ENCODE results near the gene KLHL42. TPM values are rescaled to one million over a fixed set of nuclear protein-coding genes. Genes with fewer than 3 reads are reported as not detected.

Gene KLHL42
- total RNA-seq, 1 donor from 2014 or later, result 25.0 TPM

- ATAC-seq (peak; percentile 85), DNase-seq (no peak)
- intact Hi-C loops (cut with DNase I), result no loop called here
- TF ChIP-seq CTCF (IDR thresholded peaks at IDR 0.05), result peak; percentile 85
- no peaks in the 10 kb centered on the region for H3K9me3 ChIP-seq
- H3K27ac ChIP-seq, result no peak overlapping the region
- H3K4me3 ChIP-seq, result no peak overlapping the region
- no peaks in the 10 kb centered on the region for H3K36me3 ChIP-seq
- H3K4me1 ChIP-seq, result peaks cover 4% of the 10 kb centered on the region
- no peaks in the 10 kb centered on the region for H3K27me3 ChIP-seq
Measured at GRCh38 chr12:27821259-27821973, 41.4 kb downstream of the KLHL42 start.

- intact Hi-C loops (cut with DNase I), result no loop called here
- no peak for TF ChIP-seq CTCF (IDR thresholded peaks at IDR 0.05)
- Histone ChIP-seq H3K27me3 (no peaks in the 10 kb centered on the region), H3K27ac (no peak overlapping the region), H3K4me3 (no peak overlapping the region), H3K36me3 (no peaks in the 10 kb centered on the region), H3K9me3 (no peaks in the 10 kb centered on the region), H3K4me1 (peaks cover 4% of the 10 kb centered on the region)
- no peak for DNase-seq
- no peak for ATAC-seq
Measured at GRCh38 chr12:27822076-27822712, 42.2 kb downstream of the KLHL42 start.

- no peak overlapping the region for H3K27ac ChIP-seq
- ATAC-seq (no peak), DNase-seq (no peak)
- peaks cover 4% of the 10 kb centered on the region for H3K4me1 ChIP-seq
- TF ChIP-seq CTCF (IDR thresholded peaks at IDR 0.05), result no peak
- H3K27me3 ChIP-seq, result no peaks in the 10 kb centered on the region
- H3K4me3 ChIP-seq, result no peak overlapping the region
- H3K36me3 ChIP-seq, result no peaks in the 10 kb centered on the region
- intact Hi-C loops (cut with DNase I), result no loop called here
- H3K9me3 ChIP-seq, result no peaks in the 10 kb centered on the region
Measured at GRCh38 chr12:27823038-27823437, 43.0 kb downstream of the KLHL42 start.

GRCh38 chr12:27824126-27824842 is 44.3 kb downstream of the KLHL42 start:
- no peak for TF ChIP-seq CTCF (IDR thresholded peaks at IDR 0.05)
- Histone ChIP-seq H3K36me3 (no peaks in the 10 kb centered on the region), H3K27me3 (no peaks in the 10 kb centered on the region), H3K4me1 (peaks cover 4% of the 10 kb centered on the region), H3K27ac (no peak overlapping the region), H3K9me3 (no peaks in the 10 kb centered on the region), H3K4me3 (no peak overlapping the region)
- intact Hi-C loops (cut with DNase I), result no loop called here
- no peak for ATAC-seq
- no peak for DNase-seq

GRCh38 chr12:27826076-27826475 is 46.0 kb downstream of the KLHL42 start:
- no peaks in the 10 kb centered on the region for H3K36me3 ChIP-seq
- H3K27ac ChIP-seq, result no peak overlapping the region
- intact Hi-C loops (cut with DNase I), result no loop called here
- H3K27me3 ChIP-seq, result no peaks in the 10 kb centered on the region
- H3K4me1 ChIP-seq, result no peaks in the 10 kb centered on the region
- DNase-seq (no peak), ATAC-seq (no peak)
- H3K4me3 ChIP-seq, result no peak overlapping the region
- H3K9me3 ChIP-seq, result no peaks in the 10 kb centered on the region
- TF ChIP-seq CTCF (IDR thresholded peaks at IDR 0.05), result no peak
